Activated CD4-positive, alpha-beta T cell treated with anti-CD3 and anti-CD28 coated beads, Interleukin-2, amount 10 ng/mL, durations not matched to agents 24 days and 14 days (primary cell): ENCODE data around the gene SH3RF1. TPM values are rescaled to one million over a fixed set of nuclear protein-coding genes. Genes with fewer than 3 reads are reported as not detected.

Source experiments
- DNase-seq: peaks from one replicate; pipeline ENCODE4 v3.0.0; 2022
- H3K27ac Mint-ChIP-seq: one replicate; pipeline ENCODE4 v1.8.0; 2022; ENCODE audit warnings: mild to moderate bottlenecking, mixed read lengths
- H3K27me3 Mint-ChIP-seq: one replicate; pipeline ENCODE4 v1.8.0; 2022; ENCODE audit warnings: mixed read lengths
- H3K36me3 Mint-ChIP-seq: one replicate; pipeline ENCODE4 v1.8.0; 2022; ENCODE audit warnings: low read depth, mild to moderate bottlenecking, mixed read lengths
- H3K4me1 Mint-ChIP-seq: one replicate; pipeline ENCODE4 v1.8.0; 2021; ENCODE audit warnings: mixed read lengths
- H3K4me3 Mint-ChIP-seq: one replicate; pipeline ENCODE4 v1.8.0; 2022; ENCODE audit warnings: mild to moderate bottlenecking, moderate library complexity, mixed read lengths
- H3K9me3 Mint-ChIP-seq: one replicate; pipeline ENCODE4 v1.8.0; 2021; ENCODE audit warnings: mixed read lengths
- intact Hi-C: fragments of 100-400 bp; cut with micrococcal nuclease; formaldehyde crosslinking; loops from one replicate; pipeline ENCODE4 v1.15.1; 2023
- total RNA-seq: library from RNA; stranded (reverse); gene quantifications from 2 replicates; pipeline ENCODE4 v1.2.3, GENCODE V29; 2022

The SH3RF1 gene
- total RNA-seq, 1 donor from 2014 or later = 0.68 TPM

- DNase-seq = no peak
- Mint-ChIP-seq H3K27me3 (no peaks in the 10 kb centered on the region), H3K9me3 (no peaks in the 10 kb centered on the region), H3K4me3 (no peak overlapping the region), H3K27ac (no peak overlapping the region), H3K36me3 (no peaks in the 10 kb centered on the region), H3K4me1 (no peaks in the 10 kb centered on the region)
- intact Hi-C loops = no loop called here
Observed at GRCh38 chr4:169051761-169052593, 218.8 kb downstream of the SH3RF1 start.

- intact Hi-C loops = no loop called here
- no peak overlapping the region for H3K4me3 Mint-ChIP-seq
- no peaks in the 10 kb centered on the region for H3K36me3 Mint-ChIP-seq
- no peak overlapping the region for H3K27ac Mint-ChIP-seq
- H3K27me3 Mint-ChIP-seq = no peaks in the 10 kb centered on the region
- H3K4me1 Mint-ChIP-seq = no peaks in the 10 kb centered on the region
- no peaks in the 10 kb centered on the region for H3K9me3 Mint-ChIP-seq
- DNase-seq = no peak
Observed at GRCh38 chr4:169050881-169051760, 219.6 kb downstream of the SH3RF1 start.

DNA sequence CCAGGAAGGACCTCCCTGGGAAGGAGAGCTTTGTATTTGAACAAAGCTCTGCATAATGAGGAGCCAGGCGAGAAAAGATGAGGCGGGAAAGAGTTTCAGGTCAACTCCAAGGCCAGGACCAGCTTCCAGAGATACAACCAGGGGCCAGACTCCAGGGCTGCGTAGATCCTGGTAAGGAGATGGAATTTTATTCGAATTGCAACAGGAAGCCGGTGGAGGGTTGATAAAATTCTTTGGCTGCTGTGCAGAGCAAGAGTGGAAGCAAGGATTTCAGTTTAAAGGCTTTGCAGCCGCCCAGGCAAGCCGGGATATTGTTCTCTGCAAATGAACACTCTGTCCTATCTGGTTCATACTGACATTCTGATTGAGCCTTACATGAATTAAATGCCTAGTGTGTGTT is 220.5 kb downstream of the SH3RF1 start:
- DNase-seq = no peak
- Mint-ChIP-seq H3K4me3 (no peak overlapping the region), H3K36me3 (no peaks in the 10 kb centered on the region), H3K27ac (no peak overlapping the region), H3K27me3 (no peaks in the 10 kb centered on the region), H3K4me1 (no peaks in the 10 kb centered on the region), H3K9me3 (no peaks in the 10 kb centered on the region)
- intact Hi-C loops = no loop called here

GRCh38 chr4:169048868-169049414 is 221.8 kb downstream of the SH3RF1 start:
- DNase-seq = no peak
- H3K4me1 Mint-ChIP-seq = no peaks in the 10 kb centered on the region
- no peaks in the 10 kb centered on the region for H3K27me3 Mint-ChIP-seq
- no peak overlapping the region for H3K4me3 Mint-ChIP-seq
- H3K27ac Mint-ChIP-seq = no peak overlapping the region
- no peaks in the 10 kb centered on the region for H3K9me3 Mint-ChIP-seq
- no peaks in the 10 kb centered on the region for H3K36me3 Mint-ChIP-seq
- intact Hi-C loops = no loop called here

DNA sequence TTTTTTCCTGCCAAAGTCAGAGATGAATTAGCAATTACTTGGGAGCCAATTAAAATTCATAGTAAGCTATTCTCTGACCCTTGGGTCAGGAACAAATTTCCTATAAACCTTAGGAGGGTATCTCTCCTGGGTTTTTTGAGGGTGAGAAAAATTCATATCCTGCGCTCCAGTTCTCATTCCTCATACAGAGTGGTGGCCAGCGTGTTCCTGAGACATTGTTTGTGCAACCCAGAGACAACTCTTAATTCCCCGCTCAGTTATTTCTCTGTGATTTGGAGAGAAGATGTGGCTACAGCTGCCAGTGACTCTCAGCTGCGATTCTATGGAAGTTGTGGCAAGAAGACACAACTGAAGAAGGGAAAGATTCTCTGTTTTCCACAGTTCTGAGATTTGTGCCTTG is 222.8 kb downstream of the SH3RF1 start:
- Mint-ChIP-seq H3K4me1 (no peaks in the 10 kb centered on the region), H3K9me3 (no peaks in the 10 kb centered on the region), H3K36me3 (no peaks in the 10 kb centered on the region), H3K27me3 (no peaks in the 10 kb centered on the region), H3K27ac (no peak overlapping the region), H3K4me3 (no peak overlapping the region)
- DNase-seq = no peak
- intact Hi-C loops = no loop called here

DNA sequence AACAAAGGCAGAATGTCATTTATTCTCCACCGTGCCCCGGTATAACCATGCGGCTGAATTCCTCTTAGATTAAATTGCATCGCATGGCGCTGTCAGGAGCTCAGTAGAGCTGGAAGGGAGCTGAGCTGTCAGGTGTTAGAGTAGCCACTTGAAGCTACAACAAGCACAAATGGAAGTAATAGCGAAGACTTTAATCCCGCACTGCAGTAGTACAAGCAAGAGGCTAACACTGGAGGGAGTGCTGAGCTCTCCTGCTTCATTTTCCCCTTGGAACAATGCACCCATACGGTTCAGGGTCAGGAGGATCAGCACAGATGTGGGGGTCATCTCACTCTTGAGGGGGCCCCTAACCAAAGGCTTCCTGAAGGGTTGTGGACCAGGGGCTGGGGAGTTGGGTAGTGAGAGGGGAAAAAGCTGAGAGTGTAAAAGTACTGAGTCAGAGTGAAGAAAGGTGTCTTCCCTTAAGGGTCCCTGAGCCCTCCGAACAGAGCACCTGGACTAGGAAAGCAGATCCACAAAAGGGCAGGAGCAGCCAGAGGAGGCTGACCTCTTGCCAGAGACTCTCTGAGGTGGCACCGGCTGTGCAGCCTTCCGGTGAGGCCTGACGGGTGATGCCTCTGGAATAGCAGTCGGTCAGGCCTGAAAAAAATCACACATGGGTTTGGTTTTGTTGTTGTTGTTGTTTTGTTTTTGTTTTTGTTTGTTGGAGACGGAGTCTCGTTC is 224.7 kb downstream of the SH3RF1 start:
- Mint-ChIP-seq H3K27me3 (no peaks in the 10 kb centered on the region), H3K4me3 (no peak overlapping the region), H3K4me1 (no peaks in the 10 kb centered on the region), H3K36me3 (no peaks in the 10 kb centered on the region), H3K9me3 (no peaks in the 10 kb centered on the region), H3K27ac (no peak overlapping the region)
- intact Hi-C loops = no loop called here
- DNase-seq = no peak

DNA sequence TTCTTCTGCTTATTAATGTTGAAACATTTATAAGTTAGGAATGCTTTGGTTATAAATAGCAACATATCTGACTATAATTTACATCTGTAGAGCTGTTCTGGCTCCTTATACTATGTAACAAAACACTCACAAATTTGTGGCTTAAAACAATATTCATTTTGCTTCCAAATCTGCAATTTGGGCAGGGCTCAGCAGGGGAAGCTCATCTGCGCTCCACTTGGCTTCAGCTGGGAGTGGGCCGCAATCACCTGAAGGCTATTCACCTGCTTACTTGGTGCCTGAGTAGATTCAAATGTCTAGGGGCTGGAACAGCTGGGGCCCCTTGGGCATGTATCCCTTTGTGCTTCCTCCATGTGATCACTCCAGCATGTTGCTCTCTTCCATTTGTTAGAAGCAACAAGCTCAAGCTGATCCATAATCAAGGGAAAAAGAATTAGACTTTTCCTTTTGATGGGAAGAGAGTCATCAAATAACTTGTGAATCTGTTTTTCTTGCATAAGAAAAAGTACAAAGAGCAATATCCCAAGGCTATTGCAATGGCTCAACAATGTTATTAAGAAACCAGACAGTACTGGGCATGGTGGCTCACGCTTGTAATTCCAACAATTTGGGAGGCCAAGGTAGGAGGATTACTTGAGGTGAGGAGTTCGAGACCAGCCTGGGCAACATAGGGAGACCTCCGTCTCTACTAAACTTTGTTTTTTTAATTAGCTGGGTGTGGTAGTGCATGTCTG is 225.9 kb downstream of the SH3RF1 start:
- no peak overlapping the region for H3K27ac Mint-ChIP-seq
- no peaks in the 10 kb centered on the region for H3K9me3 Mint-ChIP-seq
- intact Hi-C loops = no loop called here
- H3K4me1 Mint-ChIP-seq = no peaks in the 10 kb centered on the region
- H3K36me3 Mint-ChIP-seq = no peaks in the 10 kb centered on the region
- no peaks in the 10 kb centered on the region for H3K27me3 Mint-ChIP-seq
- H3K4me3 Mint-ChIP-seq = no peak overlapping the region
- no peak for DNase-seq
